ENCODE measurements around the gene ATP7B. TPM values are rescaled to one million over a fixed set of nuclear protein-coding genes. Genes with fewer than 3 reads are reported as not detected.
A peak's percentile ranks its signal among the peaks of the same experiment; 100 is the strongest.

ATP7B gene
- total RNA-seq, 1 donor from 2014 or later, result 137 TPM

DNA sequence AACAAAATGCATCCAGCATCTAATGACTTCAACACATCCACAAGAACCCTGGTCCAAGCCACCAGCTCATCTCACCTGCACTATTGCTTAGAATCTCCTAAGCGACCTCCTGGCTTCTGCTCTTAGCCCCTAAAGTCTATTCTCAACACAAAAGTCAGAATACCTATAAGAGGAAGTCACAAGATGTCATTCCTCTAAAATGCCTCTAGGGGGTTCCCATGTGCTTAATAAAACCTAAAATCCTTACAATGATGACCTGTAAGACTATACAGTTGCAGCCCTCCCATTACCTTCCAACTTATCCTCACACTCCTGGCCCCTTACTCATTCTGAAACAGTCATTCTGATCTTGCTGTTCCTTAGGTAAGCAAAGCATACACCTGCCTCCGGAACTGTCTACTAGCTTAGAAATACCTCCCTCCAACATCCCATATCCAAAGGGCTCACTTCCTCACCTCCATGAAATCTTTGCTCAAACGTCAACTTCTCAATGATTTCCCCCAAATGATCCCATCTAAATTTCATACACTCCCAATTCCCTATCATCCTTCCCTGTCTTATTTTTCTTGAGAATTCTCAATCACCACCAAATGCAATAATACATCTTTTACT lies 10.0 kb downstream of the ATP7B start:
- H3K27me3 Mint-ChIP-seq (ENCODE audit: low read depth), result no peaks in the 10 kb centered on the region
- TF ChIP-seq CTCF (IDR thresholded peaks at IDR 0.05; ENCODE audit: unreplicated experiment), result peak; percentile 66
- peaks cover 70% of the 10 kb centered on the region for H3K4me1 Mint-ChIP-seq
- H3K36me3 Mint-ChIP-seq, result peaks cover 3% of the 10 kb centered on the region
- H3K4me3 Mint-ChIP-seq, result no peak overlapping the region
- no peaks in the 10 kb centered on the region for H3K9me3 Mint-ChIP-seq
- peak overlapping the region; percentile 76 for H3K27ac Mint-ChIP-seq
- DNase-seq (ENCODE audit: low spot score in 2 of 2, unreplicated experiment in 2 of 2), result no peak

DNA sequence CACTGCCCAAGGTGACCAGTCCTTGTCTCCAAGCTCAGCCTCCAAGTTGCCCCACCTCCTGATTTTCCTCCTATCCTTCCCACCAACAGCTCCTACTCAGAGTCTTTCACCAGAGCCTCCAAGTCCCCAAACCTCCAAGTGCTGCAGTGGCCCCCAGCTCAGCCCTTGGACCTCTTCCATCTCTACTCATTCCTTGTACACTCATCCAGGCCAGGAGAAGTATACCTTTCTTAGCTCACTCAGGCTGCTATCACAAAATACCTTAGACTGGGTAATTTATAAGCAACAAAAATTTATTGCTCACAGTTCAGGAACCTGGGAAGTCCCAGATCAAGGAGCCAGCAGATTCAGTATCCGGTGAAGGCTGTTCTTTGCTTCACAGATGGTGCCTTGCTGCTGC lies 11.3 kb downstream of the ATP7B start:
- no peak for TF ChIP-seq CTCF (IDR thresholded peaks at IDR 0.05; ENCODE audit: unreplicated experiment)
- Mint-ChIP-seq H3K9me3 (no peaks in the 10 kb centered on the region), H3K36me3 (no peaks in the 10 kb centered on the region), H3K27ac (peak overlapping the region; percentile 91), H3K4me1 (peaks cover 75% of the 10 kb centered on the region), H3K4me3 (peak overlapping the region; percentile 3), H3K27me3 (ENCODE audit: low read depth) (no peaks in the 10 kb centered on the region)
- no peak for DNase-seq (ENCODE audit: low spot score in 2 of 2, unreplicated experiment in 2 of 2)

DNA sequence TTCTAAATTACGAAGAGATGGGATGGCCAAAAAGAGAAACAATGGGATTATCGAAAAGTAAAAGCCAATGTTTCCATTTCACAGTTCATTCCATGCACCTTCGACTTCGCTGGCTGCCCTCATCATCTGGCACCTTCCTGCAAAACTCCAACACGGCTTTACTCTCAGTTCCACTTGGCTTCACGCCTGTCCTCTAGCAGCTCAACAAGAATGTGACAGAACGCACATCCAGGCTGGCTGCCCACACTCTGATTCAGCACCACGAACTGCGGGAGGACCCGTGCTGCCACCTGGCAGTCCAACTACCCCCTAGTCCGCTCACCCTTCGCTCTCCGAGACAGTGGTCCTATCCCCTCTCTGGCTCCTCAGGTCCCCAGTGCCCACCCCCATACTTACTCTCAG lies 11.7 kb downstream of the ATP7B start:
- H3K27ac Mint-ChIP-seq, result peak overlapping the region; percentile 91
- DNase-seq (ENCODE audit: low spot score in 2 of 2, unreplicated experiment in 2 of 2), result no peak
- no peaks in the 10 kb centered on the region for H3K9me3 Mint-ChIP-seq
- no peaks in the 10 kb centered on the region for H3K27me3 Mint-ChIP-seq (ENCODE audit: low read depth)
- TF ChIP-seq CTCF (IDR thresholded peaks at IDR 0.05; ENCODE audit: unreplicated experiment), result no peak
- H3K4me1 Mint-ChIP-seq, result peaks cover 75% of the 10 kb centered on the region
- H3K4me3 Mint-ChIP-seq, result peak overlapping the region; percentile 3
- H3K36me3 Mint-ChIP-seq, result no peaks in the 10 kb centered on the region

DNA sequence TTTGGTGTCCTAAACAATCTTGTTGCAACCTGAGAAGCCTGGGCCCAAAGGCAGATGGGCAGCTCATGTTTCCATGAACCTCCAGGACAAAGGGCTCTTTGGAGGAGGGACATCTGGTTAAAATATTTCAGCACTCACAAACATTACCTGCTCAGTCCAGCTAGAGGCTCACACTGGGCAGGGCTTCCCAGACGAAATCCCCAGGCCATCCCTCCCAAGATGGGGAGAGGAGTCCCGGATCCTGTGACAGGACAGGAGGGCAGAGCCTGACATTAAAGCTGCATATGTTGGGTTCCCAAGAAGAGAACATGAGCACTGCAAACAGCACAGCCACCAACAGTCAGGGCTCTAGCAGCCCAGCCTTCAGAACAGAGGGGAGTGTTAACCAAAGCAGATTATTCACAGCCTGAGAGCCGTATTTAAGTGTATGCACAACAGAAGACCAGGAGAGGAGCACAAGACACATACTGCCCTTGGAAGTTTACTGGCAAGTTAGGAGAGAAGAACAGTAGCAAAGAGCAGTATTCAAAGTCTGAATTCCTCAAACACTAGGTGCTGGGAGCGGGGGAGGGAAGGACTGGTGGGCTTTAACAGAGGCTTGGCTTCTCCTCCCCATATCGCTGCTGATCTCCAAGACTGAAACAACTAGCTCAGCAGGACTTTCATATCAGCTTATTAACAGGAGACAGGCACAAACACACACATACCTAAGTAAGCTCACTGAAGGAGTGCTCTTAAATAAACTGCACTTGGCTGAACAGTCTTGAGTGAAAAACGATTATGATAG lies 12.3 kb downstream of the ATP7B start:
- TF ChIP-seq CTCF (IDR thresholded peaks at IDR 0.05; ENCODE audit: unreplicated experiment), result no peak
- Mint-ChIP-seq H3K9me3 (no peaks in the 10 kb centered on the region), H3K4me1 (peaks cover 76% of the 10 kb centered on the region), H3K27ac (peak overlapping the region; percentile 91), H3K36me3 (no peaks in the 10 kb centered on the region), H3K4me3 (peak overlapping the region; percentile 0), H3K27me3 (ENCODE audit: low read depth) (no peaks in the 10 kb centered on the region)
- no peak for DNase-seq (ENCODE audit: low spot score in 2 of 2, unreplicated experiment in 2 of 2)

GRCh38 chr13:51997641-51998330 lies 13.5 kb downstream of the ATP7B start:
- Mint-ChIP-seq H3K9me3 (no peaks in the 10 kb centered on the region), H3K27ac (peak overlapping the region; percentile 93), H3K4me1 (peaks cover 80% of the 10 kb centered on the region), H3K36me3 (no peaks in the 10 kb centered on the region), H3K4me3 (no peak overlapping the region), H3K27me3 (ENCODE audit: low read depth) (no peaks in the 10 kb centered on the region)
- TF ChIP-seq CTCF (IDR thresholded peaks at IDR 0.05; ENCODE audit: unreplicated experiment), result no peak
- DNase-seq (ENCODE audit: low spot score in 2 of 2, unreplicated experiment in 2 of 2), result no peak
